Peyer's patch (tissue), 4 donors: Measurements from ENCODE around the gene SMYD3.
"Not testable (repeated sequence)": the region's sequence is repeated elsewhere in the genome, so short reads cannot be mapped to it uniquely, and the experiment has no call there.

ENCODE experiments used
- CTCF ChIP-seq, 6 experiments: fragments of 450-650 bp in 4 of 6; fragments of 200-600 bp in 2 of 6; sonication (generic) in 1 of 6; IDR thresholded peaks; one replicate each; pipeline ENCODE4 v1.5.1; 2017 to 2019; ENCODE audit warnings: antibody characterized with exemption in 6 of 6, mild to moderate bottlenecking in 3 of 6, moderate library complexity in 1 of 6
- POLR2A ChIP-seq, 2 donors: fragments of 450-650 bp; IDR thresholded peaks; one replicate each; pipeline ENCODE4 v1.5.1; 2017; ENCODE audit warnings: antibody characterized with exemption in 2 of 2, mild to moderate bottlenecking in 2 of 2, moderate library complexity in 2 of 2

GRCh38 chr1:245714027-245714426, 793.1 kb downstream of the SMYD3 start:
- TF ChIP-seq CTCF, POLR2A (IDR thresholded peaks at IDR 0.05): not testable (repeated sequence)
